Measurements from ENCODE around the gene GP1BB. TPM values are rescaled to one million over a fixed set of nuclear protein-coding genes. Genes with fewer than 3 reads are reported as not detected.

GP1BB gene
- total RNA-seq, 4 donors from 2014 or later = 0.76 to 7.4 (median 6.4) TPM; not detected in 1

- Histone ChIP-seq H3K9me3 (no peaks in the 10 kb centered on the region), H3K36me3 (no peaks in the 10 kb centered on the region), H3K4me1 (no peaks in the 10 kb centered on the region), H3K27me3 (no peaks in the 10 kb centered on the region), H3K4me3 (no peak overlapping the region), H3K27ac (no peak overlapping the region)
- no peak for DNase-seq
- intact Hi-C loops (cut with DNase I; ENCODE audit: low total_unique reads) = no loop called here
- TF ChIP-seq POLR2A (IDR thresholded peaks at IDR 0.05) = no peak
- TF ChIP-seq, protein P1, sequence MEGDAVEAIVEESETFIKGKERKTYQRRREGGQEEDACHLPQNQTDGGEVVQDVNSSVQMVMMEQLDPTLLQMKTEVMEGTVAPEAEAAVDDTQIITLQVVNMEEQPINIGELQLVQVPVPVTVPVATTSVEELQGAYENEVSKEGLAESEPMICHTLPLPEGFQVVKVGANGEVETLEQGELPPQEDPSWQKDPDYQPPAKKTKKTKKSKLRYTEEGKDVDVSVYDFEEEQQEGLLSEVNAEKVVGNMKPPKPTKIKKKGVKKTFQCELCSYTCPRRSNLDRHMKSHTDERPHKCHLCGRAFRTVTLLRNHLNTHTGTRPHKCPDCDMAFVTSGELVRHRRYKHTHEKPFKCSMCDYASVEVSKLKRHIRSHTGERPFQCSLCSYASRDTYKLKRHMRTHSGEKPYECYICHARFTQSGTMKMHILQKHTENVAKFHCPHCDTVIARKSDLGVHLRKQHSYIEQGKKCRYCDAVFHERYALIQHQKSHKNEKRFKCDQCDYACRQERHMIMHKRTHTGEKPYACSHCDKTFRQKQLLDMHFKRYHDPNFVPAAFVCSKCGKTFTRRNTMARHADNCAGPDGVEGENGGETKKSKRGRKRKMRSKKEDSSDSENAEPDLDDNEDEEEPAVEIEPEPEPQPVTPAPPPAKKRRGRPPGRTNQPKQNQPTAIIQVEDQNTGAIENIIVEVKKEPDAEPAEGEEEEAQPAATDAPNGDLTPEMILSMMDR (IDR thresholded peaks at IDR 0.05) = no peak
These were observed 19.1 kb downstream of the GP1BB start for GRCh38 chr22:19742160-19743066.

DNA sequence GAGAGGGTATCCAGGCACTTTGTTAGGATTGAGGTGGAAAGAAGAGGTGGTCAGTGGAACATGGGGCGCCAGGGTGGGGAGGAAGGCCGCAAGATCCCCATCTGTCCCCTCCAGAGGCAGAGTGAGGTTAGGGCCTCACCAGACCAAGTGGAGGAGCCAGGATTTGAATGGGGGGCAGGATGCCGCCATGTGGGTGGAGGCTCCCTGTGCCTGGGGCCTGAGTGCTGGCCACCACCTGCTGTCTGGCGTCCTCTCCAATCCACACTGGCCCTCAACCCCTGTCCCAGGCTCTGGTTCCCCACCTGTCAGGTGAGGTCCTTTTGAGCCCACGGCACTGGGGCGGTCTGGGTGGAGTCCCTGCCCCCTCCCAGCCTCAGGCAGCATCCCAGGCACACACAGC, 19.7 kb downstream of the GP1BB start:
- TF ChIP-seq, protein P1 (IDR thresholded peaks at IDR 0.05) = no peak
- no peak for TF ChIP-seq POLR2A (IDR thresholded peaks at IDR 0.05)
- H3K9me3 ChIP-seq = no peaks in the 10 kb centered on the region
- H3K4me1 ChIP-seq = no peaks in the 10 kb centered on the region
- no peaks in the 10 kb centered on the region for H3K27me3 ChIP-seq
- no peak overlapping the region for H3K27ac ChIP-seq
- no peak overlapping the region for H3K4me3 ChIP-seq
- no peaks in the 10 kb centered on the region for H3K36me3 ChIP-seq
- intact Hi-C loops (cut with DNase I; ENCODE audit: low total_unique reads) = no loop called here
- no peak for DNase-seq

DNA sequence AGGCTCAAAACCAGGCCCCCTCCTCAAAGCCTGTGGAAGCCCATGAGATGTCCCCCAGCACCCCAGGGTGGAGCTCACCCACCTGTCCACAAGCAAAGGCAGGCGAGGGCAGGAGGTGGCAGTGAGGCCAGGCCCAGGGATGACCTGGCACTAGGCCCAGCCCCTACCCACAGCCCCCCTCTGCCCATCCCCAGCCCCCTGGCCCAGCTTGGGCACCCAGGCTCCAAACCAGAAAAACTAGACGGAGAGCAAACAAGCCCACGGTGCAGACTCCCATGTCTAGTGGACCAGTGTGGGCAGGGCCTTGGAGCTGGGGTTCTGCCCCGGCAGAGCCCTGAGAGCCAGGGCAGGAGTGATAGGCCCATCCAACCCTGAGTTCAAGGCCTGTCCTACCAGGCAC, 20.3 kb downstream of the GP1BB start:
- Histone ChIP-seq H3K4me1 (no peaks in the 10 kb centered on the region), H3K27ac (no peak overlapping the region), H3K4me3 (no peak overlapping the region), H3K9me3 (no peaks in the 10 kb centered on the region), H3K36me3 (no peaks in the 10 kb centered on the region), H3K27me3 (no peaks in the 10 kb centered on the region)
- intact Hi-C loops (cut with DNase I; ENCODE audit: low total_unique reads) = no loop called here
- DNase-seq = no peak
- no peak for TF ChIP-seq POLR2A (IDR thresholded peaks at IDR 0.05)
- TF ChIP-seq, protein P1 (IDR thresholded peaks at IDR 0.05) = no peak

- no peaks in the 10 kb centered on the region for H3K27me3 ChIP-seq
- H3K27ac ChIP-seq = no peak overlapping the region
- H3K4me1 ChIP-seq = no peaks in the 10 kb centered on the region
- no peak for TF ChIP-seq POLR2A (IDR thresholded peaks at IDR 0.05)
- TF ChIP-seq, protein P1 (IDR thresholded peaks at IDR 0.05) = no peak
- DNase-seq = no peak
- H3K4me3 ChIP-seq = no peak overlapping the region
- H3K36me3 ChIP-seq = no peaks in the 10 kb centered on the region
- no peaks in the 10 kb centered on the region for H3K9me3 ChIP-seq
- intact Hi-C loops (cut with DNase I; ENCODE audit: low total_unique reads) = no loop called here
These were observed 21.1 kb downstream of the GP1BB start for GRCh38 chr22:19744350-19745006.
